Neural progenitor cell (in vitro differentiated cells): Measurements from ENCODE around the gene IGF2. TPM values are rescaled to one million over a fixed set of nuclear protein-coding genes. Genes with fewer than 3 reads are reported as not detected.

Experiments used
- DNase-seq: peaks from one replicate; pipeline ENCODE4 v3.0.0-alpha.2; 2016; ENCODE audit warnings: low spot score
- H2AFZ ChIP-seq: fragments of 200-600 bp; sonication (generic); replicated peaks from 2 replicates; pipeline ENCODE4 v1.6.1; 2016; ENCODE audit warnings: antibody characterized with exemption
- H3F3A ChIP-seq: fragments of 200-600 bp; sonication (generic); 2 replicates; pipeline ENCODE4 v1.6.1; 2016; ENCODE audit warnings: antibody characterized with exemption, low read depth
- H3K27ac ChIP-seq: fragments of 200-600 bp; sonication (generic); 2 replicates; pipeline ENCODE4 v1.5.1; 2016; ENCODE audit warnings: mild to moderate bottlenecking
- H3K27me3 ChIP-seq: fragments of 200-600 bp; sonication (generic); 2 replicates; pipeline ENCODE4 v1.6.1; 2016; ENCODE audit warnings: mild to moderate bottlenecking, moderate library complexity
- H3K36me3 ChIP-seq: fragments of 200-600 bp; sonication (generic); 2 replicates; pipeline ENCODE4 v1.5.1; 2016
- H3K4me1 ChIP-seq: fragments of 200-600 bp; sonication (generic); 2 replicates; pipeline ENCODE4 v1.6.1; 2016; ENCODE audit warnings: mixed run types
- H3K4me2 ChIP-seq: fragments of 200-600 bp; sonication (generic); 2 replicates; pipeline ENCODE4 v1.6.1; 2016
- H3K4me3 ChIP-seq: fragments of 200-600 bp; sonication (generic); 2 replicates; pipeline ENCODE4 v1.5.1; 2016
- H3K79me2 ChIP-seq: fragments of 200-600 bp; sonication (generic); 2 replicates; pipeline ENCODE4 v1.6.1; 2016; ENCODE audit warnings: low read depth
- H3K9ac ChIP-seq: fragments of 200-600 bp; sonication (generic); 2 replicates; pipeline ENCODE4 v1.6.1; 2016
- H3K9me3 ChIP-seq: fragments of 200-600 bp; sonication (generic); 2 replicates; pipeline ENCODE4 v1.5.1; 2016; ENCODE audit warnings: low read depth
- H4K20me1 ChIP-seq: fragments of 200-600 bp; sonication (generic); 2 replicates; pipeline ENCODE4 v1.6.1; 2016; ENCODE audit warnings: low read depth
- H3K27ac Mint-ChIP-seq: 3 replicates; pipeline ENCODE4 v1.8.0; 2021; ENCODE audit warnings: mixed read lengths
- H3K27me3 Mint-ChIP-seq: 2 replicates; pipeline ENCODE4 v1.8.0; 2022; ENCODE audit warnings: low read depth, mild to moderate bottlenecking, inconsistent platforms, moderate library complexity, mixed read lengths; ENCODE audit not compliant: insufficient read depth
- H3K36me3 Mint-ChIP-seq: 3 replicates; pipeline ENCODE4 v1.8.0; 2021; ENCODE audit warnings: mixed read lengths
- H3K4me1 Mint-ChIP-seq: 3 replicates; pipeline ENCODE4 v1.8.0; 2021; ENCODE audit warnings: mixed read lengths
- H3K4me3 Mint-ChIP-seq: 3 replicates; pipeline ENCODE4 v1.8.0; 2021; ENCODE audit warnings: mild to moderate bottlenecking, moderate library complexity, mixed read lengths
- H3K9me3 Mint-ChIP-seq: 3 replicates; pipeline ENCODE4 v1.8.0; 2020; ENCODE audit warnings: mixed read lengths
- EZH2 ChIP-seq: fragments of 200-600 bp; sonication (generic); IDR thresholded peaks from 2 replicates; pipeline ENCODE4 v1.6.1; 2017; ENCODE audit warnings: antibody characterized with exemption, mild to moderate bottlenecking, moderate library complexity
- EZH2phosphoT487 ChIP-seq: fragments of 200-600 bp; sonication (generic); IDR thresholded peaks from 2 replicates; pipeline ENCODE4 v1.6.1; 2017; ENCODE audit warnings: antibody characterized with exemption
- total RNA-seq: library from RNA; depleted of rRNA; stranded (reverse); fragments of >200 nt; gene quantifications from 2 replicates; pipeline ENCODE4 v1.2.3, GENCODE V29; 2015; ENCODE audit warnings: low replicate concordance
- TF ChIP-seq, protein P1 (sequence below): fragments of 200-600 bp; sonication (generic); IDR thresholded peaks from 2 replicates; pipeline ENCODE4 v1.5.1; 2017; ENCODE audit warnings: antibody characterized with exemption, mild to moderate bottlenecking

IGF2 gene
- total RNA-seq, 1 donor from 2014 or later: 0.45 TPM

DNA sequence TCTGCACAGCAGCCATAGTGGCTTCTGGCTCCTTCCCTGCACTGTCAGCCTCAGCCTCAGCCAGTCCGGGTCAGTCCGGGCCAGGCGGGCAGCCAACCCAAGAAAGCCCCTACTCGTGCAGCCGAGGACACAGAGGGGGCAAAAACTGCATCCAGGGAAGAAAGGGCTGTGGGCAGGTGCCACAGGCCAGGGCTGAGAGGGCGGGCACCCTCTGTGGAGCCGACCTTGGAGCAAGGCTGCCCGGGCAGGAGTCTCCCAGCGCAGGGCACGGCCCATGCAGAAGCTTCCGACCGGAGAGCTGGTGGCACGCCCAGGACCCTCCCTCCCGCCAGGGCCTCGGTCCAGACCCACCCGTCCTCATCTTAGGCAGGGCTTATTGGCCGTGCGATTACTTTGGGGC, 42.9 kb upstream of the IGF2 start:
- no peak overlapping the region for H3K9ac ChIP-seq
- DNase-seq: no peak
- TF ChIP-seq, protein P1, sequence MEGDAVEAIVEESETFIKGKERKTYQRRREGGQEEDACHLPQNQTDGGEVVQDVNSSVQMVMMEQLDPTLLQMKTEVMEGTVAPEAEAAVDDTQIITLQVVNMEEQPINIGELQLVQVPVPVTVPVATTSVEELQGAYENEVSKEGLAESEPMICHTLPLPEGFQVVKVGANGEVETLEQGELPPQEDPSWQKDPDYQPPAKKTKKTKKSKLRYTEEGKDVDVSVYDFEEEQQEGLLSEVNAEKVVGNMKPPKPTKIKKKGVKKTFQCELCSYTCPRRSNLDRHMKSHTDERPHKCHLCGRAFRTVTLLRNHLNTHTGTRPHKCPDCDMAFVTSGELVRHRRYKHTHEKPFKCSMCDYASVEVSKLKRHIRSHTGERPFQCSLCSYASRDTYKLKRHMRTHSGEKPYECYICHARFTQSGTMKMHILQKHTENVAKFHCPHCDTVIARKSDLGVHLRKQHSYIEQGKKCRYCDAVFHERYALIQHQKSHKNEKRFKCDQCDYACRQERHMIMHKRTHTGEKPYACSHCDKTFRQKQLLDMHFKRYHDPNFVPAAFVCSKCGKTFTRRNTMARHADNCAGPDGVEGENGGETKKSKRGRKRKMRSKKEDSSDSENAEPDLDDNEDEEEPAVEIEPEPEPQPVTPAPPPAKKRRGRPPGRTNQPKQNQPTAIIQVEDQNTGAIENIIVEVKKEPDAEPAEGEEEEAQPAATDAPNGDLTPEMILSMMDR: no peak
- TF ChIP-seq EZH2: no peak
- TF ChIP-seq EZH2phosphoT487: no peak
- H3K4me2 ChIP-seq: no peak overlapping the region
- peaks cover 11% of the 10 kb centered on the region for H3K4me1 Mint-ChIP-seq
- H3K27ac Mint-ChIP-seq: no peak overlapping the region
- H3K27ac ChIP-seq: no peak overlapping the region
- H3F3A ChIP-seq: no peaks in the 10 kb centered on the region
- no peak overlapping the region for H2AFZ ChIP-seq
- H3K27me3 Mint-ChIP-seq: peaks cover 17% of the 10 kb centered on the region
- H3K36me3 Mint-ChIP-seq: no peaks in the 10 kb centered on the region
- no peaks in the 10 kb centered on the region for H3K36me3 ChIP-seq
- peaks cover 5% of the 10 kb centered on the region for H3K4me1 ChIP-seq
- H3K27me3 ChIP-seq: peaks cover 17% of the 10 kb centered on the region
- H4K20me1 ChIP-seq: no peaks in the 10 kb centered on the region
- no peak overlapping the region for H3K4me3 ChIP-seq
- no peaks in the 10 kb centered on the region for H3K79me2 ChIP-seq
- H3K4me3 Mint-ChIP-seq: no peak overlapping the region
- H3K9me3 ChIP-seq: no peaks in the 10 kb centered on the region
- H3K9me3 Mint-ChIP-seq: no peaks in the 10 kb centered on the region

DNA sequence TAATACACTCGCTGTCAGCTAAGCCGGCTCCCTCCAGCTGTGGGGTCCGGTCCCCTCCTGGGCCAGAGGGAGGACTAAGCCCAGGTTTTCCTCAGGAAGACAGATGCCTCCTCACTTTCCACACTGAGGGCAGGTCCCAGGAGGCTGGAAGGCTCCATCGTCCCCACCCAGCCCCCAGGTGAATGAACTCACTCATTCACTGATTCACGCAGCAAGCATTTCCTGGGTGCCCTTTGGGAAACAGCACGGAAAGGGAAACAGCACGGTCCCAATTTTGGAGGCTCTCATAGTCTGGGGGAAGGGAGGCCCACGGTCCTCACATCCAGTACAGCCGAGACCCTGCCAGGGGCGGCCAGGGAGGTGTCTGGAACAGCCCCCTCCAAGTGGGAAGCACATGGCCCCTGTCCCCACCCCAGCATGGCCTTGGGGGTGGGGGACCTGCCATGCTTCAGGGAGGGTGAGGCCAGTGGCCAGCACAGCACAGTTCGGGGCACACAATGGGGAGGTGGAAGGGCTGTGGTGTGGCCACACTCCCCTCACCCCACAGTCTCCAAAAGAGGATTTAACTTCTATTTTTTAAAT, 41.7 kb upstream of the IGF2 start:
- peaks cover 24% of the 10 kb centered on the region for H3K27me3 Mint-ChIP-seq

DNA sequence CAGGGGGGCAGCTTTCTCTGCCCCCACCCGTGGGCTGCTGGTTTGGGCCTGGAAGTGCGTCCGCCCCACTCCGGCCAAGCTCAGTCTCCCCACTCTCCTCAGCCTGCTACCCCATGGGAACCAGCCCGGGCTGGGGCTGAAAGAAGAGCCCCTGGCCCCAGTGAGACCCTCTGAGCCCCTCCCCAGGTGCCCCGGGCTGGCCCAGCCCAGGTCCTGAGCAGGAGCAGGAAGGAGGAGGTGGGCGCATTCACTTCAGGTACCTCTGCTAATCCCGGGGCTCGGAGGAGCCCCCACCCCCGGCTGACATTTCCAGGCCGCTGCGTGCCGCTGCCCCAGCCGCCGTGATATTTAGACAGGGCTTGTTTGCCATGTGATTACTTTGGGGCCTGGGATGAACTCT, 41.2 kb upstream of the IGF2 start:
- H3K9me3 Mint-ChIP-seq: no peaks in the 10 kb centered on the region
- H2AFZ ChIP-seq: no peak overlapping the region
- peaks cover 11% of the 10 kb centered on the region for H3K4me1 Mint-ChIP-seq
- H3K9me3 ChIP-seq: no peaks in the 10 kb centered on the region
- no peak overlapping the region for H3K4me2 ChIP-seq
- H3K4me3 ChIP-seq: no peak overlapping the region
- no peaks in the 10 kb centered on the region for H4K20me1 ChIP-seq
- no peak overlapping the region for H3K9ac ChIP-seq
- peaks cover 17% of the 10 kb centered on the region for H3K27me3 ChIP-seq
- H3K4me3 Mint-ChIP-seq: no peak overlapping the region
- TF ChIP-seq EZH2phosphoT487 (no peak), EZH2 (no peak)
- TF ChIP-seq, protein P1: no peak
- H3K27me3 Mint-ChIP-seq: peaks cover 22% of the 10 kb centered on the region
- H3F3A ChIP-seq: no peaks in the 10 kb centered on the region
- peaks cover 5% of the 10 kb centered on the region for H3K4me1 ChIP-seq
- no peaks in the 10 kb centered on the region for H3K36me3 Mint-ChIP-seq
- H3K79me2 ChIP-seq: no peaks in the 10 kb centered on the region
- H3K27ac Mint-ChIP-seq: no peak overlapping the region
- no peaks in the 10 kb centered on the region for H3K36me3 ChIP-seq
- no peak for DNase-seq
- H3K27ac ChIP-seq: no peak overlapping the region

More for the DNA sequence above, 41.7 kb upstream of the IGF2 start:
- H3K9me3 Mint-ChIP-seq: no peaks in the 10 kb centered on the region
- Histone ChIP-seq H3K4me1 (peaks cover 5% of the 10 kb centered on the region), H3K27me3 (peaks cover 17% of the 10 kb centered on the region), H3K79me2 (no peaks in the 10 kb centered on the region), H2AFZ (no peak overlapping the region), H3K9ac (no peak overlapping the region), H4K20me1 (no peaks in the 10 kb centered on the region), H3K27ac (no peak overlapping the region), H3K4me2 (no peak overlapping the region), H3K4me3 (no peak overlapping the region), H3K9me3 (no peaks in the 10 kb centered on the region), H3K36me3 (no peaks in the 10 kb centered on the region), H3F3A (no peaks in the 10 kb centered on the region)
- H3K4me3 Mint-ChIP-seq: no peak overlapping the region
- H3K4me1 Mint-ChIP-seq: peaks cover 11% of the 10 kb centered on the region
- TF ChIP-seq, protein P1: no peak
- TF ChIP-seq EZH2phosphoT487 (no peak), EZH2 (no peak)
- no peak for DNase-seq
- no peak overlapping the region for H3K27ac Mint-ChIP-seq
- H3K36me3 Mint-ChIP-seq: no peaks in the 10 kb centered on the region
